ENCODE results near the gene PGS1. TPM values are rescaled to one million over a fixed set of nuclear protein-coding genes. Genes with fewer than 3 reads are reported as not detected.

Gene PGS1
- total RNA-seq, 1 experiment from 2014 or later, result 42.5 TPM

GRCh38 chr17:78391051-78391431 is 12.6 kb downstream of the PGS1 start:
- no peaks in the 10 kb centered on the region for H3K4me1 ChIP-seq (ENCODE audit: insufficient read depth, low read length, poor library complexity, severe bottlenecking)
- ChIA-PET POLR2A (ENCODE audit: low non-redundant PET) (no interaction called here), CTCF (no interaction called here)
- no peaks in the 10 kb centered on the region for H3K9me3 ChIP-seq (ENCODE audit: low read depth, low read length, poor library complexity, severe bottlenecking)
- intact Hi-C loops (cut with micrococcal nuclease; ENCODE audit: unreplicated experiment), result no loop called here
- no peak overlapping the region for H3K27ac ChIP-seq (ENCODE audit: low read depth, low read length, poor library complexity, severe bottlenecking)
- H3K4me3 ChIP-seq (ENCODE audit: low read depth, low read length, poor library complexity, severe bottlenecking), result no peak overlapping the region
- TF ChIP-seq EZH2 (IDR thresholded peaks at IDR 0.05; ENCODE audit: borderline replicate concordance, low read depth, low read length, poor library complexity, severe bottlenecking), result no peak
- TF ChIP-seq, protein P1, sequence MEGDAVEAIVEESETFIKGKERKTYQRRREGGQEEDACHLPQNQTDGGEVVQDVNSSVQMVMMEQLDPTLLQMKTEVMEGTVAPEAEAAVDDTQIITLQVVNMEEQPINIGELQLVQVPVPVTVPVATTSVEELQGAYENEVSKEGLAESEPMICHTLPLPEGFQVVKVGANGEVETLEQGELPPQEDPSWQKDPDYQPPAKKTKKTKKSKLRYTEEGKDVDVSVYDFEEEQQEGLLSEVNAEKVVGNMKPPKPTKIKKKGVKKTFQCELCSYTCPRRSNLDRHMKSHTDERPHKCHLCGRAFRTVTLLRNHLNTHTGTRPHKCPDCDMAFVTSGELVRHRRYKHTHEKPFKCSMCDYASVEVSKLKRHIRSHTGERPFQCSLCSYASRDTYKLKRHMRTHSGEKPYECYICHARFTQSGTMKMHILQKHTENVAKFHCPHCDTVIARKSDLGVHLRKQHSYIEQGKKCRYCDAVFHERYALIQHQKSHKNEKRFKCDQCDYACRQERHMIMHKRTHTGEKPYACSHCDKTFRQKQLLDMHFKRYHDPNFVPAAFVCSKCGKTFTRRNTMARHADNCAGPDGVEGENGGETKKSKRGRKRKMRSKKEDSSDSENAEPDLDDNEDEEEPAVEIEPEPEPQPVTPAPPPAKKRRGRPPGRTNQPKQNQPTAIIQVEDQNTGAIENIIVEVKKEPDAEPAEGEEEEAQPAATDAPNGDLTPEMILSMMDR (conservative IDR thresholded peaks at IDR 0.05; ENCODE audit: low read depth, low read length), result no peak
- no peak for DNase-seq (ENCODE audit: low spot score)
- peaks cover 6% of the 10 kb centered on the region for H3K36me3 ChIP-seq (ENCODE audit: insufficient read depth, low read length, poor library complexity, severe bottlenecking)
- no TSS peak for BruUV-seq (replicated peaks)
- H3K27me3 ChIP-seq (replicated peaks; ENCODE audit: insufficient read depth, low read depth, low read length, poor library complexity), result no peaks in the 10 kb centered on the region

DNA sequence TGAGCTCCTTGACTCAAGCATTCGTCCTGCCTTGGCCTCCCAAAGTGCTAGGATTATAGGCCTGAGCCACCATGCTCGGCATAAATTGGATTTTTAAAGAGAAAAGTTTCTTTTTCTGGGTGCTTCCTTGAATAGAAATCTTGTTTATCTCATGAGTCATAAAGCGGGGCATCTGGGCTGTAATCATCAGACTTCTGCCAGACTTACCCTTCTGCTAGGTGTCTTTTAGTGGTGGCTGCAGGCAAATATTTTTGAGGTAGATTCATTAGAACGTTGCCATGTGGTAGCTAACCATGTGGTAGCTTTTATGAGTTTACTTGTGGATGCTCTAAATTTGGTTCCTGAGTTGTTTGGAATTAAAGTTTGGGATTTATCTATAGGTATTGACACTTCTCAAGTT is 13.4 kb downstream of the PGS1 start:
- CTCF ChIA-PET, result no interaction called here
- no peak for DNase-seq (ENCODE audit: low spot score)
- no peaks in the 10 kb centered on the region for H3K4me1 ChIP-seq (ENCODE audit: insufficient read depth, low read length, poor library complexity, severe bottlenecking)
- POLR2A ChIA-PET (ENCODE audit: low non-redundant PET), result no interaction called here
- H3K27me3 ChIP-seq (replicated peaks; ENCODE audit: insufficient read depth, low read depth, low read length, poor library complexity), result no peaks in the 10 kb centered on the region
- TF ChIP-seq, protein P1 (conservative IDR thresholded peaks at IDR 0.05; ENCODE audit: low read depth, low read length), result no peak
- no peak for TF ChIP-seq EZH2 (IDR thresholded peaks at IDR 0.05; ENCODE audit: borderline replicate concordance, low read depth, low read length, poor library complexity, severe bottlenecking)
- intact Hi-C loops (cut with micrococcal nuclease; ENCODE audit: unreplicated experiment), result no loop called here
- no peak overlapping the region for H3K4me3 ChIP-seq (ENCODE audit: low read depth, low read length, poor library complexity, severe bottlenecking)
- no TSS peak for BruUV-seq (replicated peaks)
- peaks cover 6% of the 10 kb centered on the region for H3K36me3 ChIP-seq (ENCODE audit: insufficient read depth, low read length, poor library complexity, severe bottlenecking)
- H3K27ac ChIP-seq (ENCODE audit: low read depth, low read length, poor library complexity, severe bottlenecking), result no peak overlapping the region
- no peaks in the 10 kb centered on the region for H3K9me3 ChIP-seq (ENCODE audit: low read depth, low read length, poor library complexity, severe bottlenecking)

DNA sequence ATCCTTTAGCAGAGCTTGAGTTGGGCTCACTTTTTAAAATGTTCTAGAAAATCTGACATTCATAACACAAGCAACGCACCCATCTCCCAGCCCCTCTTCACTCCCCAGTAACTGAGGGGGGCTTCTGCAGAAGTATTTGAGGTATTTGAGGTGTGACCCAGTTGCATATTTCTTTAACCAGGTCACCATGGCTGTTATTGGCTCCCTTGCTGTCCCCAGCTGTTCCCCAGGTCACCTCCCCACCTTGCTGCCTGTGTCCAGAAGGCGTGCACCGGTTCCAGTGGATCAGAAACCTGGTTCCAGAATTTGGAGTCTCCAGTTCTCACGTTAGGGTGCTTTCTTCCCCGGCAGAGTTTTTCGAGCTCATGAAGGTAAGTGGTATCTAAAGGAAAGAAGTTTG is 13.8 kb downstream of the PGS1 start:
- intact Hi-C loops (cut with micrococcal nuclease; ENCODE audit: unreplicated experiment), result no loop called here
- ChIA-PET CTCF (no interaction called here), POLR2A (ENCODE audit: low non-redundant PET) (no interaction called here)
- BruUV-seq (replicated peaks), result no TSS peak
- H3K9me3 ChIP-seq (ENCODE audit: low read depth, low read length, poor library complexity, severe bottlenecking), result no peaks in the 10 kb centered on the region
- H3K36me3 ChIP-seq (ENCODE audit: insufficient read depth, low read length, poor library complexity, severe bottlenecking), result peaks cover 6% of the 10 kb centered on the region
- no peaks in the 10 kb centered on the region for H3K27me3 ChIP-seq (replicated peaks; ENCODE audit: insufficient read depth, low read depth, low read length, poor library complexity)
- TF ChIP-seq EZH2 (IDR thresholded peaks at IDR 0.05; ENCODE audit: borderline replicate concordance, low read depth, low read length, poor library complexity, severe bottlenecking), result no peak
- TF ChIP-seq, protein P1 (conservative IDR thresholded peaks at IDR 0.05; ENCODE audit: low read depth, low read length), result no peak
- H3K4me1 ChIP-seq (ENCODE audit: insufficient read depth, low read length, poor library complexity, severe bottlenecking), result no peaks in the 10 kb centered on the region
- no peak overlapping the region for H3K4me3 ChIP-seq (ENCODE audit: low read depth, low read length, poor library complexity, severe bottlenecking)
- DNase-seq (ENCODE audit: low spot score), result no peak
- H3K27ac ChIP-seq (ENCODE audit: low read depth, low read length, poor library complexity, severe bottlenecking), result no peak overlapping the region
